GM10266 (cell line): Measurements from ENCODE around the gene NT5E.

Source experiments
- DNase-seq: peaks from one replicate; pipeline ENCODE4 v3.0.0; 2012; ENCODE audit errors: extremely low spot score
- CTCF ChIP-seq: IDR thresholded peaks from 2 replicates; pipeline ENCODE4 v1.5.1; 2012; ENCODE audit warnings: mild to moderate bottlenecking, low read depth; ENCODE audit not compliant: control insufficient read depth, insufficient read depth; ENCODE audit errors: missing control alignments

Gene NT5E

GRCh38 chr6:85493389-85493788 lies 43.5 kb downstream of the NT5E start:
- TF ChIP-seq CTCF: no peak
- DNase-seq: no peak

- TF ChIP-seq CTCF: no peak
- DNase-seq: no peak
Observed at GRCh38 chr6:85494547-85495536, 45.0 kb downstream of the NT5E start.

GRCh38 chr6:85496009-85496579 lies 46.2 kb downstream of the NT5E start:
- DNase-seq: no peak
- no peak for TF ChIP-seq CTCF

GRCh38 chr6:85496856-85497255 lies 47.0 kb downstream of the NT5E start:
- TF ChIP-seq CTCF: no peak
- DNase-seq: no peak

GRCh38 chr6:85498596-85499258 lies 48.8 kb downstream of the NT5E start:
- DNase-seq: no peak
- no peak for TF ChIP-seq CTCF

- TF ChIP-seq CTCF: no peak
- no peak for DNase-seq
Observed at GRCh38 chr6:85506441-85507093, 56.7 kb downstream of the NT5E start.
